OCI-LY7 (cell line): ENCODE data around the gene ACADVL.
A peak's percentile ranks its signal among the peaks of the same experiment; 100 is the strongest.

Experiments used
- CTCF ChIP-seq: fragments of 200-600 bp; sonication (generic); conservative IDR thresholded peaks from 2 replicates; pipeline ENCODE4 v1.5.1; 2014; ENCODE audit warnings: mild to moderate bottlenecking, antibody characterized with exemption, low read length, moderate library complexity, mixed read lengths
- EZH2phosphoT487 ChIP-seq: fragments of 200-600 bp; sonication (generic); IDR thresholded peaks from 2 replicates; pipeline ENCODE4 v1.6.1; 2018; ENCODE audit warnings: low read depth, borderline replicate concordance, mild to moderate bottlenecking, mixed run types, antibody characterized with exemption, low read length, moderate library complexity, mixed read lengths

GRCh38 chr17:7186241-7186640 is 33.5 kb upstream of the ACADVL start:
- peak; percentile 60 for TF ChIP-seq CTCF
- no peak for TF ChIP-seq EZH2phosphoT487
